HG02588 (cell line): ENCODE results near the gene PAM.
"Not testable (repeated sequence)": the region's sequence is repeated elsewhere in the genome, so short reads cannot be mapped to it uniquely, and the experiment has no call there.

Experiments
- ATAC-seq: cut with Tn5 transposase; IDR thresholded peaks from one replicate; pipeline ENCODE4 v1.9.1; 2021; ENCODE audit warnings: mild to moderate bottlenecking, moderate library complexity; ENCODE audit not compliant: unreplicated experiment

The PAM gene

GRCh38 chr5:102750151-102750834 is 4.8 kb upstream of the PAM start:
- no peak for ATAC-seq

- not testable (repeated sequence) for ATAC-seq
Measured at GRCh38 chr5:102751903-102752376, 3.2 kb upstream of the PAM start.

DNA sequence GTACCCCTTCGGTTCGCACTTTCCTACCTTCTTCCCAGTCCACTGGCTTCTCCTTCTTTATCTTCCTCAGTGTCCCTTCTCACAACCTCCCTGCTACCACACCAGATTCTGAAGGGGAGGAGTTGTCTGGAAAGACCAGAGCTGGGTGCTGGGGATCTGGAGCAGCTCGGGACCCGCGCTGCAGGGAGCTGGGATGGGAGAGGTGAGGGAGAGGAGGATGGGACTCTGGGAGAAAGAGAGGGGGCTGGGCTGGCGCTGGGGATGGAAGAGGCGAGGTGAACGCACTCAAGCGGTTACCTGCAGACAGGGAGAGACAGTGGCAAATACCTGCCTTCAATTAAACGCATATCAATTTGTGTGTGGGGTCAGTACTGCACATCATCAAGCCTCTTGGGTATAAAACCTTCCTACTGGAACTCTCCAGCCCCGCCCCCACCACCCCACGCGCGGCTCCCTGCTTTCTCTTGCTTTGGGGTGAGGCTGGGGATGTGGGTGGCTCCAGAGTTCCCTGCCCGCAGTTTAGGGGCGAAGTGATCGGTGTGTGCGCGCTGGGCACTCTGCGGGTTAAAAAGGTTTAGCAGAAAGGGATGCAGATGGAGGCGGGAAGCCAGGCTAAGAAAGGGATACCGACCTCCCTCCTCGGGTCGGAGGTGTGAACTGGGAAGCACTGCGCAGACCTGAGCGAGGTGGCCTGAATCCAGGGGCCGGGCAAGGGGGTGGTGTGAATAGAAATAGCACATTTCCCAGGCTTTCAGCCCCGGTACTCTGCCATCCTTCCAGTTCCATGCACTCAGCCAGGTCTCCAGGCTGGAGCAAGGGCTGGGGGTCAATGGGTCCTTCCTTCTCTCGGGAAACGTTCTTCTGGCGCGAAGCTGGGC is 977 bp upstream of the PAM start:
- ATAC-seq, result peak; percentile 1

- ATAC-seq, result peak; percentile 67
Measured at GRCh38 chr5:102755686-102756371, 724 bp downstream of the PAM start.

DNA sequence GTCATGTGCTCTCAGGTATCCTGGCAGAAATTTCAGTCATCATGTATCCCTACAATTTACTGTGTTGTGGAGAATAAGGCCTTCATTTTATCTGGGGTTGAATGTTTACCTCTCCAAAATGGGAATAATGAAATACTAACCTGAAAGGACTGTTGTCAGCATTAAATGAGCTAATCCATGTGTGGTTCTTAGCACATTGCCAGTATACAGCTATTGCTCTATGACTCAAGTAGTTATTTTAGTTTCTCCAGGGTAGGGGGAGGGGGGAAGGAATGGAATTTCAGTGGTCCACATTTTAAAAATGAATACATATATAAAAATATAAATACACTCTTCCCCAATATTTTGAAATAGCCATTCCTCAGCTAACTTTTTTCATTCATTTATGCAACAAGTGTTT is 3.5 kb downstream of the PAM start:
- ATAC-seq, result no peak

DNA sequence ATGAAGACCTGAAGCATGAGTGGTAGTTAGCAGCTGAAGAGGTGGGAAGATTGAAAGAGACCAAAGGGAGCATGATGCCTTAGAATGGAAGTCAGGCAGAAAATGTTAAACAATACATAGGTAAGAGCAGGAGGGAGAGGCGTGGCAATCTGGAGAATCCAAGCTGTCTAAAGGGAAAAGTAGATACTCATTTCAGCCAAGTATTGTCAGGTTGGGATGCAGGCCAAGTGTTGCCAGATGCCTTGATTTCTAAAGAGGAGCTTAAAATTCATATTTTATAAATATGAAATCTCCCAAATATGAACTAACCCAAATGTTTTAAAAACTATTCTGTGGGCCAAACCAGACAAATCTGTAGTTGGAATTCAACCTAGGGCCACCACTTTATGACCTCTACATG is 4.2 kb downstream of the PAM start:
- ATAC-seq, result no peak

DNA sequence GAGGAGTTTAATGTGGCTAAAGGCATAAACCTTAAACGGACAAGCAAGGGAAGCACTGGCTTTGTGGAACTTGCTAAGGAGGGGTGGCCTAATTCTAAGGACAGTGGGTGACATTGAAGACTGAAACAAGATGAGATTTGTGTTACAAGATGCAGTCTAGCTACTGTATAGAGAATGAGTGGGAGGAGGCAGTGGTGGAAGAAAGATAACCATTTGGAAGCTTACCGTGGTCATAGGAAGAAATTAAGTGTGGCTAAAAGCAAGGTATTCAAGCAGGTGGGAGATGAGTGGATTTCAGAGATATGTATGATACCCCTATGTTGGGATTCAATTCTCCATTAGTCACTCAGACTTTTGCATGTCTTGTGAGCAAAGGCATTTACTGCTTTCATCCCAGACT is 4.6 kb downstream of the PAM start:
- ATAC-seq, result no peak

DNA sequence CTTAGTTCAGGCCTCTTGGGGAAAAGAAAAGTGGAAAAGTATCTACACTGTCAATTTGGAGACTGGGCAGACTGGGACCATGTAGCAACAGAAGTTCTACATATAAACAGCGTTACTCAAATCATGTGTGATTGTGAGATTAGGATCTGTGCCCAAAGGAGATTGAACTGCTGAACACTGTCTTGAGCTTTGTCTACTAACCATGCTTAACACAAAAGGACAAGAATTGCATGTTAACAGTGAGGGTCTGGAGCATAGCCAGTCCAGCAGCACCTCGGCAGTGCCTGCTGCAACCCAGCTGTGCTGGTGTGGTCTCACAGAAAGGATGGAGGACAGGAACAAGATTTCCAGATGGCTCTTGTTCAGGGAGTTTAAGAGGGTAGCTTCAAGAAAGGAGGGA is 5.7 kb downstream of the PAM start:
- ATAC-seq, result no peak

- peak; percentile 73 for ATAC-seq
Measured at GRCh38 chr5:102762095-102762534, 7.0 kb downstream of the PAM start.

DNA sequence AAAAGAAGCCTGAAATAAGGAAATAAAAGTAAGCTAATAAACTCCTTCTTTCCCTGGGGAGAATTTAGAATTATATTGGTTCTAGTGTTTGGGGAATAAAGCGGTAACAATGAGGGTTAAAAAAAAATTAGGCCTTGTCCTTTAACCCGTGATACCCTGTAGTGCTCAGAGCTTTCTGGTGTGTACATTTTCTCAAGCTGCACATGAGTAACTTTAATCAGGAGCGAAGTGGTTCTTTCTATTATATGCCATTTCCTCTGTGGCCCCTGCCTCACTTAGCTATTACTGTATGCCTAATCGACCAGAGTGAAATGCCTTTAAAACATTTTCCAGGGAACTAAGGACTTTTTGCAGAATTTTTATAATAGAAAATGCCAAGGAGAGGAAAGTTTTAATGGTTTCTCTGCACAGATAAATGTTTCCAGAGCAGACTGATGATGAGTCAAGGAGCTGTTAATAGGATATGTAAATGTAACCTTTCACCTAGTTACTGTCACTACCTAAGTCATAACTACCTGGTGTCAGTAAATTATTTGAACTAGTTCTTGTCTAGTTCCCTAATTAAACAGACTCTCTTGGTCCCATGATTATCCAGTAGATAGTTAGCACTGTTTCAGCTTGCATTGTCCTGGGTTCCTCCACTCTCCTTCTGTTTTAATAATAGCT is 7.6 kb downstream of the PAM start:
- no peak for ATAC-seq

- ATAC-seq, result no peak
Measured at GRCh38 chr5:102763734-102764133, 8.6 kb downstream of the PAM start.

DNA sequence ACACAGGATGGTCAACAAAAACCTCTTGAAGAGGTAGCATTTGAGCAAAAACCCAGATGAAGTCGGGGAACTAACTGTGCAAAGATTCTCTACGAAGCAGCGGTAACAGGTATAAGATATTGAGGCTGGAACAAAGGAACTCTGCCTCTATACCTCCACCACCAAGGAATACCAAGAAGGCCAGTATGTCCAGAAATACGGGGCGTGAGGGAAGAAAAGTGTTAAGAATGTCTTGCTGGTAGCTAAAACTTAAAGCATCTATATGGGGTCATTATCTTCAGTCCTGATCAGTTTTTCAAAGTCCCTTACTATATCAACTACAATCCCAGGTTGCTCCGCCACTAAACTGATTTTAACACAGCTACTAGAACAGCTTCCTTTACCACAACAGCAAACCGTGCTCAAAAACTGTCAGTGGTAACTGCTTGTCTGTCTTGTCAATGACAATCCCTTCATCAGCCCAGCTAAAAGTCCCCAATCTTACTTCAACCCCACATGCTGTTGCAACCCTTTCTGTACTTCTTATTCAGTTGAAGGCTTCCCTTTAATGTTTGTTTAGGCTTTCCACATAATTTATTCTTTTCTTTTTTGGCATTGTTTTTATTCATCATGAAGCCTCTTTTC is 9.4 kb downstream of the PAM start:
- no peak for ATAC-seq

DNA sequence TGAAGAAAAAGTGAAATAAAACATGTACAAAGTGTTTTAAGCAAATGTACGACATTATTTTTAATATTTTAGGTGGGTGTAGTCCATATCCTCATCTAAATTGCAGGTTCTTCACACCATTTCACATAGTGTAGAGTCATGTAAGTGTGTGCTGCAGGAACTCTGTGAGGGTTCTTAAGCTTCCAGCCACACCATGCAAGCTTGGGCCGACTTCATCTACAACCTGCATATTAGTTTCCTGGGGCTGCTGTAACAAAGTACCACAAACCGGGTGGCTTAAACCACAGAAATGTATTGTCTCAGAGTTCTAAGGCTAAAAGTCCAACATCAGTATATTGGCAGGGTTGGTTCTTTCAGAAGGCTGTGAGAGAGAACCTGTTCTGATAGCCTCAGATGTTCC is 10.2 kb downstream of the PAM start:
- ATAC-seq, result no peak

DNA sequence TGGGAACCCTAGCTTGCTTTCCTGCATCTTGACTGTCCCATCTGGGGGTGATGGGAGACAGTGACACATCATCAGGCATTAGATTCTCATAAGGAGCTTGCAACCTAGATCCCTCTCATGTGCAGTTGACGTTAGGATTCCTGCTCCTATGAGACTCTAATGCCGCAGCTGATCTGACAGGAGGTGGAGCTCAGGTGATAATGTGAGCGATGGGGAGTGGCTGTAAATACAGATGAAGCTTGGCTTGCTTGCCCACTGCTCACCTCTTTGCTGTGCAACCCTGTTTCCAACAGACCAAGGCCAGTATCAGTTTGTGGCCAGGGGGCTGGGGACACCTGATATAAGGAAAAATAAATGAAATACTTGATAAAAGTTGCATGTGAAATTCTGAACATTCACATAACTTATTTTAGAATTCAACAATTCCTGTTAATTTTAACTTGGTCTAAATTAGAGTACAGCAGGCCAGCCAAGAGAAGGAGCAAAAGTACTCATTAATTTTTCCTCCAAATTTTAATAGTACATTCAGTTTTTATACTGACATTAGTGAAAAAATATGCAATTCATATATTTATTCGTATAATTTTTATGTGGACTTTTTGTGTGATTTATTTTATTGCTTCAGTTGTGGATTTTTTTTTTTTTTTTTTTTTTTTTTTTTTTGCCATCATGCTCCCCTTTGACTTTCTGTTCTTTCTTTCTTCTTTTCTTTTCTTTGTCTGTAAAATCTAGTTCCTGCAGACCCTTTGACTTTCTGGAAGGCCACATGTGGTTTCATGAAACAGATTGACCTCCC is 11.4 kb downstream of the PAM start:
- no peak for ATAC-seq

DNA sequence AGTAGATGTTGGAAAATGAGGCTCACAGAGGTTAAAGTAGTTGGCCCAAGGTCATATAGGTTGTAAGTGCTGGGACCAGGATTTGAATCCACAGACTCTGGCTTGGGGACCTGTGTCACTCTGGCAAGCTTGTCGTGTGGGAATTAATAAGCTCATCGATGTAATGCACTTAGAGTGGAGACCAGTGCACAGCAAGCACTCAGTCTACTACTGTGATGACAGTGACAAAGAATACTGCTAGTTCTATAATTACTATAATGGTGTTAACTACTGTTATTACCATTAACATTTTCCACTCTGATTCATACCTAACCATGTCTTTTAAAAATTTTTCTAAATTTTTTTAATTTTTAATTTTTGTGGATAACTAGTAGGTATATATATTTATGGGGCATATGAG is 12.8 kb downstream of the PAM start:
- ATAC-seq, result no peak

DNA sequence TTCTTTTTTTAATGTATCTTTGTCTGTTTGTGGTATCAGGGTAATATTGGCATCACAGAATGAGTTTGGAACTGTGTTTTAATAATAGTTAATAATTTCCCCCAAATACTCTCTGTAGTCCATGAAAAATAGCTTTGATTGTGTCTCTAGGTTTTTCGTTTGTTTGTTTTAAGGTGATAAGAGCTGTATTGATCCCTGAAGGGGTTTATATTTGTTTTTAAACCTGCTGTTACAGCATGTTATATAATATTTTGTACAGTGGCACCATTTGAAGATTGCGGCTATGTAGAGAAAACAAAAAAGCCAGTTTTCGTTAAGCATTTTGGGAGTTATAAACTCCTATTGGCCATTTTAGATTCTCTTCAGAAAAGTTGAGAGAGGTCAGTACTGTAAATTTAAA is 15.7 kb downstream of the PAM start:
- no peak for ATAC-seq

GRCh38 chr5:102771435-102771834 is 16.3 kb downstream of the PAM start:
- ATAC-seq, result no peak

GRCh38 chr5:102772273-102772672 is 17.2 kb downstream of the PAM start:
- no peak for ATAC-seq

- ATAC-seq, result no peak
Measured at GRCh38 chr5:102773133-102773532, 18.0 kb downstream of the PAM start.

DNA sequence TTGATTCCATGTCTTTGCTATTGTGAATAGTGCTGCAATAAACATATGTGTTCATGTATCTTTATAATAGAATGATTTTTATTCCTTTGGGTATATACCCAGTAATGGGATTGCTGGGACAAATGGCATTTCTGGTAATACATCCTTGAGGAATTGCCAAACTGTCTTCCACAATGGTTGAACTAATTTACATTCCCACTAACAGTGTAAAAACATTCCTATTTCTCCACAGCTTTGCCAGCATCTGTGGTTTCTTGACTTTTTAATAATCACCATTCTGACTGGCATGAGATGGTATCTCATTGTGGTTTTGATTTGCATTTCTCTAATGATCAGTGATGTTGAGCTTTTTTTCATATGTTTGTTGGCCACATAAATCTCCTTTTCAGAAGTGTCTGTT is 20.7 kb downstream of the PAM start:
- not testable (repeated sequence) for ATAC-seq
